ENCODE results near the gene SLC44A1. TPM values are rescaled to one million over a fixed set of nuclear protein-coding genes. Genes with fewer than 3 reads are reported as not detected.
A peak's percentile ranks its signal among the peaks of the same experiment; 100 is the strongest.

Gene SLC44A1
- total and polyA plus RNA-seq, 2 of the 13 experiments (the other 11 are each of a cell fraction or from before 2014, with no cell fraction given): 21.4 to 40.8 TPM

DNA sequence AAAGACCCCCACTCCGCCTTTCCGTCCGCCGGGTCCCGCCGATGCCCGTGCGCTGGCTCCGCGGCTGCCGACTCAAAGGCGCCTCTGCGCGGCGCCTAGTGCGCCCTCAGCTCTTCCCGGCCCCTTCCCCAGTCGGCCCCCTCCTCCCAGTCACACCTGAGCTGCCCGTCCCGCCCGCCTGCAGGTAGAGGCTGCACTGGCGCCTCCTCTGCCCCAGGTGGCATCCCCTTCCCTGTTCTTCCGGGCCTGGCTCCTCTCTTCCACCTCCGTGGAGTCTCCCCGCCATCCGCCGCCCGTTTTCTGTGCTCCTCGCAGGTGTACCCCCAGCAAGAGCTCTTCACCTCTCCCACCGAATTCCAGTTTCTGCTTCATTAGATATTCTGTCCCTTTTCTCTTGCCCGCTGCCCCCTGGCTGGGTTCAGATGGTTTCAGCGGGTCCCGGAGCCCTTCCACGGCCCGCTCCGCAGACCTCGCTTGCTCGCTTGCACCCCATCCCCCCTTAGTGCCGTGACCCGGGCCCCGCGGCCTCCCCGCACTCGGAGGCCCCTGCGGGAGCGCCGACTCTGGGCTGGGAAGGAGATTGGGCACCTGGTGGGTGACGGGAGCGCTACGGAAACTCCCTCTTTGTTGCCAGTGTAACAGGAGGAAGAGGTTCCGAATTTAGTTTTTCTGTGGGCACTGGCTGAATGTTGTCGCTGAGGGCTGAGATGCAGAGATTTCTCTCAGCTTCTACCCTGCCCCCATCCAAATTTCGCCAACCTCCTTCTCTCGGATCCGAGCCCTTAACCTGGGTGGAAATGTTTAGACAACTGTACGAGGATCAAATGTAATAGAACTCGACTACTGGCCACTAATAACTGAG, 809 bp downstream of the SLC44A1 start (continued):
- TF ChIP-seq, protein P1, sequence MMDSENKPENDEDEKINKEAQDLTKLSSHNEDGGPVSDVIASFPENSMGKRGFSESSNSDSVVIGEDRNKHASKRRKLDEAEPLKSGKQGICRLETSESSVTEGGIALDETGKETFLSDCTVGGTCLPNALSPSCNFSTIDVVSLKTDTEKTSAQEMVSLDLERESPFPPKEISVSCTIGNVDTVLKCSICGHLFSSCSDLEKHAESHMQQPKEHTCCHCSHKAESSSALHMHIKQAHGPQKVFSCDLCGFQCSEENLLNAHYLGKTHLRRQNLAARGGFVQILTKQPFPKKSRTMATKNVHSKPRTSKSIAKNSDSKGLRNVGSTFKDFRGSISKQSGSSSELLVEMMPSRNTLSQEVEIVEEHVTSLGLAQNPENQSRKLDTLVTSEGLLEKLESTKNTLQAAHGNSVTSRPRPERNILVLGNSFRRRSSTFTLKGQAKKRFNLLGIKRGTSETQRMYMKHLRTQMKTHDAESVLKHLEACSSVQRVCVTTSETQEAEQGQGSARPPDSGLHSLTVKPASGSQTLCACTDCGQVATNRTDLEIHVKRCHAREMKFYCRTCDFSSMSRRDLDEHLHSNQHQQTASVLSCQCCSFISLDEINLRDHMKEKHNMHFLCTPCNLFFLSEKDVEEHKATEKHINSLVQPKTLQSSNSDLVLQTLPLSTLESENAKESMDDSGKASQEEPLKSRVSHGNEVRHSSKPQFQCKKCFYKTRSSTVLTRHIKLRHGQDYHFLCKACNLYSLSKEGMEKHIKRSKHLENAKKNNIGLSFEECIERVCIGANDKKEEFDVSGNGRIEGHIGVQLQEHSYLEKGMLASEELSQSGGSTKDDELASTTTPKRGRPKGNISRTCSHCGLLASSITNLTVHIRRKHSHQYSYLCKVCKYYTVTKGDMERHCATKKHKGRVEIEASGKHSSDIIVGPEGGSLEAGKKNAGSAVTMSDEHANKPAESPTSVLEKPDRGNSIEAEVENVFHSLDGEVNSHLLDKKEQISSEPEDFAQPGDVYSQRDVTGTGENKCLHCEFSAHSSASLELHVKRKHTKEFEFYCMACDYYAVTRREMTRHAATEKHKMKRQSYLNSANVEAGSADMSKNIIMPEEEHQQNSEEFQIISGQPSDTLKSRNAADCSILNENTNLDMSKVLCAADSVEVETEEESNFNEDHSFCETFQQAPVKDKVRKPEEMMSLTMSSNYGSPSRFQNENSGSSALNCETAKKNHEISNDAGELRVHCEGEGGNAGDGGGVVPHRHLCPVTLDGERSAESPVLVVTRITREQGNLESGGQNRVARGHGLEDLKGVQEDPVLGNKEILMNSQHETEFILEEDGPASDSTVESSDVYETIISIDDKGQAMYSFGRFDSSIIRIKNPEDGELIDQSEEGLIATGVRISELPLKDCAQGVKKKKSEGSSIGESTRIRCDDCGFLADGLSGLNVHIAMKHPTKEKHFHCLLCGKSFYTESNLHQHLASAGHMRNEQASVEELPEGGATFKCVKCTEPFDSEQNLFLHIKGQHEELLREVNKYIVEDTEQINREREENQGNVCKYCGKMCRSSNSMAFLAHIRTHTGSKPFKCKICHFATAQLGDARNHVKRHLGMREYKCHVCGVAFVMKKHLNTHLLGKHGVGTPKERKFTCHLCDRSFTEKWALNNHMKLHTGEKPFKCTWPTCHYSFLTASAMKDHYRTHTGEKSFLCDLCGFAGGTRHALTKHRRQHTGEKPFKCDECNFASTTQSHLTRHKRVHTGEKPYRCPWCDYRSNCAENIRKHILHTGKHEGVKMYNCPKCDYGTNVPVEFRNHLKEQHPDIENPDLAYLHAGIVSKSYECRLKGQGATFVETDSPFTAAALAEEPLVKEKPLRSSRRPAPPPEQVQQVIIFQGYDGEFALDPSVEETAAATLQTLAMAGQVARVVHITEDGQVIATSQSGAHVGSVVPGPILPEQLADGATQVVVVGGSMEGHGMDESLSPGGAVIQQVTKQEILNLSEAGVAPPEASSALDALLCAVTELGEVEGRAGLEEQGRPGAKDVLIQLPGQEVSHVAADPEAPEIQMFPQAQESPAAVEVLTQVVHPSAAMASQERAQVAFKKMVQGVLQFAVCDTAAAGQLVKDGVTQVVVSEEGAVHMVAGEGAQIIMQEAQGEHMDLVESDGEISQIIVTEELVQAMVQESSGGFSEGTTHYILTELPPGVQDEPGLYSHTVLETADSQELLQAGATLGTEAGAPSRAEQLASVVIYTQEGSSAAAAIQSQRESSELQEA (CRISPR knock-in tag; IDR thresholded peaks at IDR 0.05; ENCODE audit: not compliant biosample characterization): no peak
- TF ChIP-seq, protein P2, sequence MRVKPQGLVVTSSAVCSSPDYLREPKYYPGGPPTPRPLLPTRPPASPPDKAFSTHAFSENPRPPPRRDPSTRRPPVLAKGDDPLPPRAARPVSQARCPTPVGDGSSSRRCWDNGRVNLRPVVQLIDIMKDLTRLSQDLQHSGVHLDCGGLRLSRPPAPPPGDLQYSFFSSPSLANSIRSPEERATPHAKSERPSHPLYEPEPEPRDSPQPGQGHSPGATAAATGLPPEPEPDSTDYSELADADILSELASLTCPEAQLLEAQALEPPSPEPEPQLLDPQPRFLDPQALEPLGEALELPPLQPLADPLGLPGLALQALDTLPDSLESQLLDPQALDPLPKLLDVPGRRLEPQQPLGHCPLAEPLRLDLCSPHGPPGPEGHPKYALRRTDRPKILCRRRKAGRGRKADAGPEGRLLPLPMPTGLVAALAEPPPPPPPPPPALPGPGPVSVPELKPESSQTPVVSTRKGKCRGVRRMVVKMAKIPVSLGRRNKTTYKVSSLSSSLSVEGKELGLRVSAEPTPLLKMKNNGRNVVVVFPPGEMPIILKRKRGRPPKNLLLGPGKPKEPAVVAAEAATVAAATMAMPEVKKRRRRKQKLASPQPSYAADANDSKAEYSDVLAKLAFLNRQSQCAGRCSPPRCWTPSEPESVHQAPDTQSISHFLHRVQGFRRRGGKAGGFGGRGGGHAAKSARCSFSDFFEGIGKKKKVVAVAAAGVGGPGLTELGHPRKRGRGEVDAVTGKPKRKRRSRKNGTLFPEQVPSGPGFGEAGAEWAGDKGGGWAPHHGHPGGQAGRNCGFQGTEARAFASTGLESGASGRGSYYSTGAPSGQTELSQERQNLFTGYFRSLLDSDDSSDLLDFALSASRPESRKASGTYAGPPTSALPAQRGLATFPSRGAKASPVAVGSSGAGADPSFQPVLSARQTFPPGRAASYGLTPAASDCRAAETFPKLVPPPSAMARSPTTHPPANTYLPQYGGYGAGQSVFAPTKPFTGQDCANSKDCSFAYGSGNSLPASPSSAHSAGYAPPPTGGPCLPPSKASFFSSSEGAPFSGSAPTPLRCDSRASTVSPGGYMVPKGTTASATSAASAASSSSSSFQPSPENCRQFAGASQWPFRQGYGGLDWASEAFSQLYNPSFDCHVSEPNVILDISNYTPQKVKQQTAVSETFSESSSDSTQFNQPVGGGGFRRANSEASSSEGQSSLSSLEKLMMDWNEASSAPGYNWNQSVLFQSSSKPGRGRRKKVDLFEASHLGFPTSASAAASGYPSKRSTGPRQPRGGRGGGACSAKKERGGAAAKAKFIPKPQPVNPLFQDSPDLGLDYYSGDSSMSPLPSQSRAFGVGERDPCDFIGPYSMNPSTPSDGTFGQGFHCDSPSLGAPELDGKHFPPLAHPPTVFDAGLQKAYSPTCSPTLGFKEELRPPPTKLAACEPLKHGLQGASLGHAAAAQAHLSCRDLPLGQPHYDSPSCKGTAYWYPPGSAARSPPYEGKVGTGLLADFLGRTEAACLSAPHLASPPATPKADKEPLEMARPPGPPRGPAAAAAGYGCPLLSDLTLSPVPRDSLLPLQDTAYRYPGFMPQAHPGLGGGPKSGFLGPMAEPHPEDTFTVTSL (CRISPR knock-in tag; IDR thresholded peaks at IDR 0.05; ENCODE audit: borderline replicate concordance): no peak
- TF ChIP-seq RAD21 (CRISPR knock-in tag; IDR thresholded peaks at IDR 0.05): no peak
- peak; percentile 30; the same call in 1 of the 2 replicates for TF ChIP-seq ELF1 (CRISPR knock-in tag; IDR thresholded peaks at IDR 0.05)
- TF ChIP-seq, protein P3, sequence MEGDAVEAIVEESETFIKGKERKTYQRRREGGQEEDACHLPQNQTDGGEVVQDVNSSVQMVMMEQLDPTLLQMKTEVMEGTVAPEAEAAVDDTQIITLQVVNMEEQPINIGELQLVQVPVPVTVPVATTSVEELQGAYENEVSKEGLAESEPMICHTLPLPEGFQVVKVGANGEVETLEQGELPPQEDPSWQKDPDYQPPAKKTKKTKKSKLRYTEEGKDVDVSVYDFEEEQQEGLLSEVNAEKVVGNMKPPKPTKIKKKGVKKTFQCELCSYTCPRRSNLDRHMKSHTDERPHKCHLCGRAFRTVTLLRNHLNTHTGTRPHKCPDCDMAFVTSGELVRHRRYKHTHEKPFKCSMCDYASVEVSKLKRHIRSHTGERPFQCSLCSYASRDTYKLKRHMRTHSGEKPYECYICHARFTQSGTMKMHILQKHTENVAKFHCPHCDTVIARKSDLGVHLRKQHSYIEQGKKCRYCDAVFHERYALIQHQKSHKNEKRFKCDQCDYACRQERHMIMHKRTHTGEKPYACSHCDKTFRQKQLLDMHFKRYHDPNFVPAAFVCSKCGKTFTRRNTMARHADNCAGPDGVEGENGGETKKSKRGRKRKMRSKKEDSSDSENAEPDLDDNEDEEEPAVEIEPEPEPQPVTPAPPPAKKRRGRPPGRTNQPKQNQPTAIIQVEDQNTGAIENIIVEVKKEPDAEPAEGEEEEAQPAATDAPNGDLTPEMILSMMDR (CRISPR knock-in tag; IDR thresholded peaks at IDR 0.05): peak; percentile 55
- 0 out of 2 replicates have a peak, but pooled peaks have one; percentile 24 for TF ChIP-seq RCOR2 (CRISPR knock-in tag; IDR thresholded peaks at IDR 0.05)
- no peak for TF ChIP-seq ZBTB20 (CRISPR knock-in tag; IDR thresholded peaks at IDR 0.05; ENCODE audit: borderline replicate concordance, low read depth)
- no peak for TF ChIP-seq ZKSCAN8 (CRISPR knock-in tag; IDR thresholded peaks at IDR 0.05; ENCODE audit: borderline replicate concordance)
- no peak for TF ChIP-seq MATR3 (CRISPR knock-in tag; IDR thresholded peaks at IDR 0.05)
- no peak for TF ChIP-seq ZNF83 (CRISPR knock-in tag; IDR thresholded peaks at IDR 0.05; ENCODE audit: borderline replicate concordance)
- no peak for TF ChIP-seq SNAI1 (CRISPR knock-in tag; IDR thresholded peaks at IDR 0.05; ENCODE audit: borderline replicate concordance)
- TF ChIP-seq ZIK1 (CRISPR knock-in tag; IDR thresholded peaks at IDR 0.05; ENCODE audit: borderline replicate concordance, low read depth): no peak
